HEK293 (cell line): Measurements from ENCODE around the gene AFF2.

ENCODE experiments used
- CTCF ChIA-PET: fragments of 350-600 bp; formaldehyde crosslinking; extraction: SDS; loops from one replicate; lab custom pipeline; 2021; ENCODE audit warnings: antibody characterized with exemption; lab: Yijun Ruan, JAX
- POLR2A ChIA-PET: fragments of 300-600 bp; formaldehyde crosslinking; extraction: SDS; loops from one replicate; lab custom pipeline; 2020; ENCODE audit warnings: antibody characterized with exemption, inconsistent platforms; lab: Yijun Ruan, JAX
- H3K27ac ChIP-seq: fragments of 200-500 bp; sonication (Bioruptor generic); 2 replicates; pipeline ENCODE4 v1.5.1; 2014; ENCODE audit warnings: low read depth, low read length, control low read depth, inconsistent platforms; ENCODE audit errors: extremely low read depth
- H3K36me3 ChIP-seq, 2 experiments: fragments of 200-500 bp in 1 of 2; sonication (Bioruptor generic) in 1 of 2; 1 replicate in 1 of 2; 2 replicates in 1 of 2; pipeline ENCODE4 v1.5.1; 2014 to 2017; ENCODE audit warnings: inconsistent platforms in 2 of 2, low read length in 2 of 2; ENCODE audit not compliant: control insufficient read depth in 2 of 2, insufficient read depth in 1 of 2
- H3K4me1 ChIP-seq: fragments of 200-500 bp; sonication (Bioruptor generic); 2 replicates; pipeline ENCODE4 v1.5.1; 2014; ENCODE audit warnings: mild to moderate bottlenecking, low read length, inconsistent platforms; ENCODE audit not compliant: control insufficient read depth, insufficient read depth
- H3K4me3 ChIP-seq: 2 replicates; pipeline ENCODE4 v1.5.1; 2011; ENCODE audit warnings: low read depth, mild to moderate bottlenecking, control low read depth, low read length, moderate library complexity
- H3K9me3 ChIP-seq: fragments of 200-500 bp; sonication (Bioruptor generic); 2 replicates; pipeline ENCODE4 v1.5.1; 2014; ENCODE audit warnings: low read depth, low read length, inconsistent platforms; ENCODE audit not compliant: control insufficient read depth, insufficient read depth
- KLF10 ChIP-seq: fragments of 450-650 bp; IDR thresholded peaks from 2 replicates; pipeline ENCODE4 v1.5.1; 2018; ENCODE audit warnings: missing biosample characterization, mild to moderate bottlenecking, missing genetic modification characterization
- ZFHX2 ChIP-seq: fragments of 450-650 bp; formaldehyde crosslinking; conservative IDR thresholded peaks from 2 replicates; pipeline ENCODE4 v1.5.1; 2016; ENCODE audit warnings: missing biosample characterization, missing genetic modification characterization
- ZNF114 ChIP-seq: fragments of 450-650 bp; formaldehyde crosslinking; IDR thresholded peaks from 2 replicates; pipeline ENCODE4 v1.5.0; 2017; ENCODE audit warnings: missing biosample characterization, missing genetic modification characterization
- ZNF148 ChIP-seq: fragments of 450-650 bp; formaldehyde crosslinking; IDR thresholded peaks from 2 replicates; pipeline ENCODE4 v1.5.0; 2017; ENCODE audit warnings: missing biosample characterization, missing genetic modification characterization, borderline replicate concordance
- ZNF19 ChIP-seq: fragments of 450-650 bp; formaldehyde crosslinking; IDR thresholded peaks from 2 replicates; pipeline ENCODE4; 2016; ENCODE audit warnings: missing biosample characterization, missing genetic modification characterization, low read depth
- ZNF211 ChIP-seq: fragments of 450-650 bp; formaldehyde crosslinking; IDR thresholded peaks from 2 replicates; pipeline ENCODE4 v1.5.1; 2016; ENCODE audit warnings: low read depth, missing biosample characterization, missing genetic modification characterization
- ZNF266 ChIP-seq: fragments of 450-650 bp; formaldehyde crosslinking; IDR thresholded peaks from 2 replicates; pipeline ENCODE4 v1.5.1; 2016; ENCODE audit warnings: missing biosample characterization, missing genetic modification characterization, low read depth
- ZNF398 ChIP-seq: fragments of 450-650 bp; formaldehyde crosslinking; IDR thresholded peaks from 2 replicates; pipeline ENCODE4 v1.5.1; 2017; ENCODE audit warnings: missing biosample characterization, missing genetic modification characterization
- ZNF473 ChIP-seq: fragments of 450-650 bp; formaldehyde crosslinking; IDR thresholded peaks from 2 replicates; pipeline ENCODE4 v1.5.1; 2017; ENCODE audit warnings: missing biosample characterization, missing genetic modification characterization
- ZNF514 ChIP-seq: fragments of 450-650 bp; formaldehyde crosslinking; IDR thresholded peaks from 2 replicates; pipeline ENCODE4 v1.5.1; 2016; ENCODE audit warnings: missing biosample characterization, missing genetic modification characterization
- ZNF530 ChIP-seq: fragments of 450-650 bp; formaldehyde crosslinking; IDR thresholded peaks from 2 replicates; pipeline ENCODE4 v1.5.1; 2016; ENCODE audit warnings: low read depth, missing biosample characterization, missing genetic modification characterization
- ZNF610 ChIP-seq: fragments of 450-650 bp; formaldehyde crosslinking; IDR thresholded peaks from 2 replicates; pipeline ENCODE4 v1.5.1; 2016; ENCODE audit warnings: missing biosample characterization, missing genetic modification characterization, borderline replicate concordance
- ZNF626 ChIP-seq: fragments of 450-650 bp; sonication (Bioruptor Pico); formaldehyde crosslinking; IDR thresholded peaks from 2 replicates; pipeline ENCODE4 v1.5.1; 2018; ENCODE audit warnings: missing biosample characterization, missing genetic modification characterization, inconsistent platforms
- ZNF670 ChIP-seq: fragments of 450-650 bp; formaldehyde crosslinking; IDR thresholded peaks from 2 replicates; pipeline ENCODE4 v1.5.1; 2016; ENCODE audit warnings: missing biosample characterization, missing genetic modification characterization, low read depth
- ZNF701 ChIP-seq: fragments of 450-650 bp; formaldehyde crosslinking; IDR thresholded peaks from 2 replicates; pipeline ENCODE4 v1.5.1; 2016; ENCODE audit warnings: missing biosample characterization, missing genetic modification characterization
- ZNF791 ChIP-seq: fragments of 450-650 bp; formaldehyde crosslinking; IDR thresholded peaks from 2 replicates; pipeline ENCODE4 v1.5.1; 2016; ENCODE audit warnings: missing biosample characterization, missing genetic modification characterization
- ZNF792 ChIP-seq: fragments of 450-650 bp; formaldehyde crosslinking; IDR thresholded peaks from 2 replicates; pipeline ENCODE4 v1.5.1; 2016; ENCODE audit warnings: missing biosample characterization, missing genetic modification characterization
- ZSCAN23 ChIP-seq: fragments of 450-650 bp; formaldehyde crosslinking; IDR thresholded peaks from 2 replicates; pipeline ENCODE4 v1.5.1; 2016; ENCODE audit warnings: missing biosample characterization, missing genetic modification characterization
- TF ChIP-seq, protein P1 (sequence below): fragments of 450-650 bp; formaldehyde crosslinking; IDR thresholded peaks from 2 replicates; pipeline ENCODE4 v1.5.1; 2016; ENCODE audit warnings: missing biosample characterization, missing genetic modification characterization
- TF ChIP-seq, protein P2 (sequence below): fragments of 450-650 bp; formaldehyde crosslinking; IDR thresholded peaks from 2 replicates; pipeline ENCODE4 v1.5.1; 2016; ENCODE audit warnings: missing biosample characterization, missing genetic modification characterization

Gene AFF2

GRCh38 chrX:148662014-148662413, 161.6 kb downstream of the AFF2 start:
- Histone ChIP-seq H3K27ac (no peak overlapping the region), H3K36me3 (no peaks in the 10 kb centered on the region), H3K9me3 (no peaks in the 10 kb centered on the region), H3K4me3 (no peak overlapping the region), H3K4me1 (no peaks in the 10 kb centered on the region)
- CTCF ChIA-PET = interaction anchor here (0.9 kb wide), 1 partner anchor 15 kb away, joined by 4 read pairs; no protein-coding TSS in a partner anchor
- POLR2A ChIA-PET = no interaction called here
- TF ChIP-seq ZNF701 (tag by site-specific recombination) = no peak
- no peak for TF ChIP-seq ZNF211 (tag by site-specific recombination)
- no peak for TF ChIP-seq ZNF514

DNA sequence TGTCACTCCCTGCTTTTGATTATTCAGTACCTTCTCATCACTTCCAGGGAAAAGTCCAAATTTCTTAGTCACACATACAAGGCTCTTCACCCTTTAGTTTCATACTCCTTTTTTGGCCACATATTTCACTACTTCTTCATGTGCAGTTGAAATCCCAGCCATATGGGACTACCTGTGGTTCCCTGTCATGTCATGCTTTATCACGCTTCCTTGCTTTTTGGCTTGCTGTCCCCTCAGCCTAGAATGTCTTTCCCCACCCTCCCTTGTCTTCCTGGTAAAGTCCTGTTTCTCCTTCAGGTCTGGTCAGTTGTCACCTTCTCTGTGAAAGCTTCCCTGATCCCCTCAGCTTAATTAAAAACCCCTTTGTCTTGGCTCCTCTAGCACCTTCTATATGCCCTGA, 163.8 kb downstream of the AFF2 start:
- ChIA-PET CTCF (no interaction called here), POLR2A (no interaction called here)
- no peaks in the 10 kb centered on the region for H3K4me1 ChIP-seq
- H3K36me3 ChIP-seq = no peaks in the 10 kb centered on the region
- no peaks in the 10 kb centered on the region for H3K9me3 ChIP-seq
- H3K4me3 ChIP-seq = no peak overlapping the region
- H3K27ac ChIP-seq = no peak overlapping the region
- TF ChIP-seq ZNF114 (tag by site-specific recombination) (no peak), ZSCAN23 (tag by site-specific recombination) (no peak), ZNF610 (tag by site-specific recombination) (no peak), ZNF791 (tag by site-specific recombination) (no peak), ZNF626 (no peak), ZNF398 (no peak), ZNF792 (tag by site-specific recombination) (no peak), ZFHX2 (tag by site-specific recombination) (no peak), ZNF473 (no peak), ZNF266 (tag by site-specific recombination) (no peak), KLF10 (no peak), ZNF530 (tag by site-specific recombination) (no peak), ZNF19 (no peak), ZNF670 (tag by site-specific recombination) (no peak), ZNF148 (no peak)
- TF ChIP-seq, protein P1, sequence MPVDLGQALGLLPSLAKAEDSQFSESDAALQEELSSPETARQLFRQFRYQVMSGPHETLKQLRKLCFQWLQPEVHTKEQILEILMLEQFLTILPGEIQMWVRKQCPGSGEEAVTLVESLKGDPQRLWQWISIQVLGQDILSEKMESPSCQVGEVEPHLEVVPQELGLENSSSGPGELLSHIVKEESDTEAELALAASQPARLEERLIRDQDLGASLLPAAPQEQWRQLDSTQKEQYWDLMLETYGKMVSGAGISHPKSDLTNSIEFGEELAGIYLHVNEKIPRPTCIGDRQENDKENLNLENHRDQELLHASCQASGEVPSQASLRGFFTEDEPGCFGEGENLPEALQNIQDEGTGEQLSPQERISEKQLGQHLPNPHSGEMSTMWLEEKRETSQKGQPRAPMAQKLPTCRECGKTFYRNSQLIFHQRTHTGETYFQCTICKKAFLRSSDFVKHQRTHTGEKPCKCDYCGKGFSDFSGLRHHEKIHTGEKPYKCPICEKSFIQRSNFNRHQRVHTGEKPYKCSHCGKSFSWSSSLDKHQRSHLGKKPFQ (tag by site-specific recombination) = no peak
- TF ChIP-seq, protein P2, sequence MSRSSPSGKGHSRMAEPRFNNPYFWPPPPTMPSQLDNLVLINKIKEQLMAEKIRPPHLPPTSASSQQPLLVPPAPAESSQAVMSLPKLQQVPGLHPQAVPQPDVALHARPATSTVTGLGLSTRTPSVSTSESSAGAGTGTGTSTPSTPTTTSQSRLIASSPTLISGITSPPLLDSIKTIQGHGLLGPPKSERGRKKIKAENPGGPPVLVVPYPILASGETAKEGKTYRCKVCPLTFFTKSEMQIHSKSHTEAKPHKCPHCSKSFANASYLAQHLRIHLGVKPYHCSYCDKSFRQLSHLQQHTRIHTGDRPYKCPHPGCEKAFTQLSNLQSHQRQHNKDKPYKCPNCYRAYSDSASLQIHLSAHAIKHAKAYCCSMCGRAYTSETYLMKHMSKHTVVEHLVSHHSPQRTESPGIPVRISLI (tag by site-specific recombination) = no peak
